ENCODE results near the gene CRPPA.

The CRPPA gene

GRCh38 chr7:16460789-16461493 is 39.6 kb upstream of the CRPPA start:
- TF ChIP-seq POLR2AphosphoS5 (IDR thresholded peaks at IDR 0.05; ENCODE audit: low read depth, low read length) (no peak), REST (IDR thresholded peaks at IDR 0.05; ENCODE audit: insufficient read depth in 1 of 2, low read depth in 2 of 2, low read length in 2 of 2) (no peak), TAF1 (IDR thresholded peaks at IDR 0.05; ENCODE audit: borderline replicate concordance, insufficient read depth, low read length) (no peak), FOXP2 (optimal IDR thresholded peaks at IDR 0.05; ENCODE audit: borderline replicate concordance, extremely low read depth, extremely low read length, insufficient read depth) (no peak), SIN3A (IDR thresholded peaks at IDR 0.05; ENCODE audit: borderline replicate concordance, insufficient read depth, low read length) (no peak)

GRCh38 chr7:16455591-16455990 is 34.3 kb upstream of the CRPPA start:
- TF ChIP-seq REST (IDR thresholded peaks at IDR 0.05; ENCODE audit: insufficient read depth in 1 of 2, low read depth in 2 of 2, low read length in 2 of 2) = no peak
- TF ChIP-seq SIN3A (IDR thresholded peaks at IDR 0.05; ENCODE audit: borderline replicate concordance, insufficient read depth, low read length) = no peak
- no peak for TF ChIP-seq FOXP2 (optimal IDR thresholded peaks at IDR 0.05; ENCODE audit: borderline replicate concordance, extremely low read depth, extremely low read length, insufficient read depth)
- TF ChIP-seq POLR2AphosphoS5 (IDR thresholded peaks at IDR 0.05; ENCODE audit: low read depth, low read length) = no peak
- no peak for TF ChIP-seq TAF1 (IDR thresholded peaks at IDR 0.05; ENCODE audit: borderline replicate concordance, insufficient read depth, low read length)

- TF ChIP-seq TAF1 (IDR thresholded peaks at IDR 0.05; ENCODE audit: borderline replicate concordance, insufficient read depth, low read length) (no peak), REST (IDR thresholded peaks at IDR 0.05; ENCODE audit: insufficient read depth in 1 of 2, low read depth in 2 of 2, low read length in 2 of 2) (no peak), FOXP2 (optimal IDR thresholded peaks at IDR 0.05; ENCODE audit: borderline replicate concordance, extremely low read depth, extremely low read length, insufficient read depth) (no peak), POLR2AphosphoS5 (IDR thresholded peaks at IDR 0.05; ENCODE audit: low read depth, low read length) (no peak), SIN3A (IDR thresholded peaks at IDR 0.05; ENCODE audit: borderline replicate concordance, insufficient read depth, low read length) (no peak)
Observed at GRCh38 chr7:16450366-16450765, 29.0 kb upstream of the CRPPA start.

GRCh38 chr7:16447876-16448275 is 26.5 kb upstream of the CRPPA start:
- TF ChIP-seq SIN3A (IDR thresholded peaks at IDR 0.05; ENCODE audit: borderline replicate concordance, insufficient read depth, low read length) (no peak), FOXP2 (optimal IDR thresholded peaks at IDR 0.05; ENCODE audit: borderline replicate concordance, extremely low read depth, extremely low read length, insufficient read depth) (no peak), TAF1 (IDR thresholded peaks at IDR 0.05; ENCODE audit: borderline replicate concordance, insufficient read depth, low read length) (no peak), REST (IDR thresholded peaks at IDR 0.05; ENCODE audit: insufficient read depth in 1 of 2, low read depth in 2 of 2, low read length in 2 of 2) (no peak), POLR2AphosphoS5 (IDR thresholded peaks at IDR 0.05; ENCODE audit: low read depth, low read length) (no peak)
